HepG2 (cell line): ENCODE data around the gene P2RX6. TPM values are rescaled to one million over a fixed set of nuclear protein-coding genes. Genes with fewer than 3 reads are reported as not detected.

ENCODE experiments used
- ATAC-seq: fragments of 200-7000 bp; cut with Tn5 transposase; 3 replicates; pipeline ENCODE4 v1.9.1; 2020; ENCODE audit warnings: mild to moderate bottlenecking, moderate library complexity
- BruUV-seq: library from RNA; stranded (reverse); fragments of 400-500 nt; replicated peaks from 2 replicates; lab custom pipeline; 2021; lab: Mats Ljungman, UMichigan
- CTCF ChIA-PET: fragments of 300-600 bp; formaldehyde crosslinking; extraction: SDS; loops from one replicate; lab custom pipeline; 2021; ENCODE audit warnings: low total read pairs, inconsistent platforms, low intra/inter-chr PET ratio; lab: Yijun Ruan, JAX
- POLR2A ChIA-PET: fragments of 350-600 bp; sonication (Branson Sonifier 250); formaldehyde crosslinking; loops from one replicate; lab custom pipeline; 2020; ENCODE audit warnings: antibody characterized with exemption, inconsistent platforms; lab: Yijun Ruan, JAX
- DNase-seq: peaks from one replicate; pipeline ENCODE4 v3.0.0-alpha.2; 2015; ENCODE audit warnings: low spot score
- FAIRE-seq: peaks from 3 replicates; lab custom pipeline; 2011; peaks lifted over from hg19 to GRCh38; lab: Jason Lieb, UNC
- H2AFZ ChIP-seq: one replicate; pipeline ENCODE4 v1.6.1; 2011; ENCODE audit warnings: low read length, inconsistent platforms
- H3K27ac ChIP-seq: fragments of 300-600 bp; 3 replicates; pipeline ENCODE4 v1.8.0; 2011; ENCODE audit warnings: mixed run types, mild to moderate bottlenecking, mixed read lengths, low read length, inconsistent platforms; ENCODE audit not compliant: insufficient read depth; ENCODE audit errors: extremely low read length
- H3K27me3 ChIP-seq, 2 experiments: fragments of 200-600 bp in 1 of 2; 2 replicates in 1 of 2; 3 replicates in 1 of 2; pipeline versions ENCODE4 v1.6.0 to v1.8.0; 2011; ENCODE audit warnings: low read length in 2 of 2, mild to moderate bottlenecking in 2 of 2, moderate library complexity in 2 of 2, inconsistent platforms in 1 of 2; ENCODE audit not compliant: insufficient read depth in 2 of 2, control insufficient read depth in 1 of 2
- H3K36me3 ChIP-seq, 2 experiments: fragments of 200-600 bp in 1 of 2; replicated peaks in 1 of 2; 2 replicates in 1 of 2; 3 replicates in 1 of 2; pipeline versions ENCODE4 v1.5.1 to v1.8.0; 2011; ENCODE audit warnings: low read length in 2 of 2, inconsistent platforms in 1 of 2; ENCODE audit not compliant: insufficient read depth in 2 of 2, control insufficient read depth in 1 of 2
- H3K4me1 ChIP-seq: 2 replicates; pipeline ENCODE4 v1.5.1; 2012; ENCODE audit warnings: low read length, inconsistent platforms; ENCODE audit not compliant: insufficient read depth
- H3K4me2 ChIP-seq: 2 replicates; pipeline ENCODE4 v1.6.0; 2011; ENCODE audit warnings: low read depth, low read length, inconsistent platforms
- H3K4me3 ChIP-seq, 3 experiments: fragments of 200-600 bp in 1 of 3; sonication (generic), shearing (Covaris generic) in 1 of 3; replicated peaks in 1 of 3; 2 replicates each; pipeline ENCODE4 v1.5.1; 2011 to 2016; ENCODE audit warnings: low read length in 3 of 3, inconsistent platforms in 2 of 3, low read depth in 2 of 3, mild to moderate bottlenecking in 2 of 3, control low read depth in 1 of 3, mixed read lengths in 1 of 3; ENCODE audit not compliant: insufficient read depth in 1 of 3
- H3K79me2 ChIP-seq: one replicate; pipeline ENCODE4 v1.6.1; 2011; ENCODE audit warnings: low read length, inconsistent platforms; ENCODE audit not compliant: insufficient read depth
- H3K9ac ChIP-seq: 2 replicates; pipeline ENCODE4 v1.6.0; 2011; ENCODE audit warnings: mild to moderate bottlenecking, low read depth, low read length, inconsistent platforms; ENCODE audit not compliant: insufficient read depth
- H3K9me3 ChIP-seq: 2 replicates; pipeline ENCODE4 v1.5.1; 2012; ENCODE audit warnings: mild to moderate bottlenecking, low read length
- H4K20me1 ChIP-seq: 2 replicates; pipeline ENCODE4 v1.6.0; 2011; ENCODE audit warnings: inconsistent platforms, mild to moderate bottlenecking, low read length, moderate library complexity; ENCODE audit not compliant: insufficient read depth
- KDM1A ChIP-seq: IDR thresholded peaks from 2 replicates; pipeline ENCODE4 v1.6.1; 2016; ENCODE audit warnings: missing compliant biosample characterization
- NR3C1 ChIP-seq: sonication (generic); formaldehyde crosslinking; IDR thresholded peaks from 2 replicates; pipeline ENCODE4 v1.4.0; 2020; ENCODE audit warnings: missing genetic modification reagents
- PRMT3 ChIP-seq: sonication (generic); formaldehyde crosslinking; IDR thresholded peaks from 2 replicates; pipeline ENCODE4 v1.8.1; 2022; ENCODE audit warnings: low read depth, mild to moderate bottlenecking, moderate library complexity, missing genetic modification reagents, borderline replicate concordance
- SRY ChIP-seq: sonication (generic); formaldehyde crosslinking; IDR thresholded peaks from 2 replicates; pipeline ENCODE4 v1.8.0; 2022; ENCODE audit warnings: mild to moderate bottlenecking, missing genetic modification reagents
- TOPORS ChIP-seq: sonication (generic); formaldehyde crosslinking; IDR thresholded peaks from 2 replicates; pipeline ENCODE4 v1.8.0; 2023; ENCODE audit warnings: mild to moderate bottlenecking, missing genetic modification reagents
- ZBTB8A ChIP-seq: sonication (generic); formaldehyde crosslinking; IDR thresholded peaks from 2 replicates; pipeline ENCODE4 v1.4.0; 2020; ENCODE audit warnings: mild to moderate bottlenecking, low read depth, missing genetic modification reagents, borderline replicate concordance
- ZNF101 ChIP-seq: sonication (generic); formaldehyde crosslinking; IDR thresholded peaks from 2 replicates; pipeline ENCODE4 v1.4.0; 2020; ENCODE audit warnings: mild to moderate bottlenecking, low read depth, missing genetic modification reagents, borderline replicate concordance
- ZNF326 ChIP-seq: sonication (generic); formaldehyde crosslinking; IDR thresholded peaks from 2 replicates; pipeline ENCODE4 v1.4.0; 2020; ENCODE audit warnings: missing genetic modification reagents, borderline replicate concordance
- ZNF546 ChIP-seq: sonication (generic); formaldehyde crosslinking; conservative IDR thresholded peaks from 2 replicates; pipeline ENCODE4 v1.8.1; 2023; ENCODE audit warnings: mild to moderate bottlenecking, missing genetic modification reagents
- ZNF552 ChIP-seq: sonication (generic); formaldehyde crosslinking; IDR thresholded peaks from 2 replicates; pipeline ENCODE4 v1.9.0; 2022; ENCODE audit warnings: missing genetic modification reagents, mild to moderate bottlenecking, borderline replicate concordance
- ZNF615 ChIP-seq: sonication (generic); formaldehyde crosslinking; IDR thresholded peaks from 2 replicates; pipeline ENCODE4 v1.5.0; 2020; ENCODE audit warnings: mild to moderate bottlenecking, missing genetic modification reagents, borderline replicate concordance
- ZSCAN31 ChIP-seq: sonication (generic); formaldehyde crosslinking; IDR thresholded peaks from 2 replicates; pipeline ENCODE4 v1.5.0; 2020; ENCODE audit warnings: low read depth, mild to moderate bottlenecking, missing genetic modification reagents
- WGBS: methylation state at CpG from one replicate; pipeline ENCODE4 v1.1.6; 2017; ENCODE audit warnings: low lambda C conversion rate; 5-methylcytosine and 5-hydroxymethylcytosine counted together
- in situ Hi-C: cut with HindIII; loops from 2 replicates; pipeline ENCODE4 v1.10.0; 2017; ENCODE audit warnings: low pct_unique_long_range_greater_than_20kb; ENCODE audit not compliant: extremely low pct_ligation_motif_present
- intact Hi-C: fragments of 100-400 bp; cut with micrococcal nuclease; formaldehyde crosslinking; loops from one replicate; pipeline ENCODE4 v1.10.0; 2022; ENCODE audit not compliant: unreplicated experiment
- polyA plus RNA-seq, 8 experiments: library from polyadenylated mRNA; depleted of rRNA in 3 of 8; stranded (reverse) in 7 of 8; unstranded in 1 of 8; fragments of >200 nt; fragmentation: Illumina TruSeq in 4 of 8; extraction: Trizol in 4 of 8; gene quantifications; 2 replicates each; pipeline versions ENCODE4 v1.2.1 to v1.2.3, GENCODE V29; 2011 to 2016; ENCODE audit warnings: low read depth in 4 of 8, missing spikeins in 1 of 8, mixed read lengths in 1 of 8; ENCODE audit not compliant: insufficient read depth in 1 of 8
- total RNA-seq, 5 experiments: library from RNA; depleted of rRNA; stranded (reverse); fragments of >200 nt; fragmentation: Illumina TruSeq; extraction: Trizol; gene quantifications; 2 replicates each; pipeline ENCODE4 v1.2.3, GENCODE V29; 2016; ENCODE audit warnings: low read depth in 1 of 5
- TF ChIP-seq, protein P1 (sequence below): sonication (generic); formaldehyde crosslinking; IDR thresholded peaks from 2 replicates; pipeline ENCODE4 v1.5.1; 2020; ENCODE audit warnings: mild to moderate bottlenecking, missing genetic modification reagents, moderate library complexity
- TF ChIP-seq, protein P2 (sequence below): sonication (generic); formaldehyde crosslinking; IDR thresholded peaks from 2 replicates; pipeline ENCODE4 v1.5.1; 2020; ENCODE audit warnings: missing genetic modification reagents, mild to moderate bottlenecking, borderline replicate concordance
- TF ChIP-seq, protein P3 (sequence below): sonication (generic); formaldehyde crosslinking; IDR thresholded peaks from 2 replicates; pipeline ENCODE4 v1.9.0; 2021; ENCODE audit warnings: missing genetic modification reagents, borderline replicate concordance

P2RX6 gene
- total and polyA plus RNA-seq, 2 of the 13 experiments (the other 11 are each of a cell fraction or from before 2014, with no cell fraction given): 0.04 to 0.12 TPM

DNA sequence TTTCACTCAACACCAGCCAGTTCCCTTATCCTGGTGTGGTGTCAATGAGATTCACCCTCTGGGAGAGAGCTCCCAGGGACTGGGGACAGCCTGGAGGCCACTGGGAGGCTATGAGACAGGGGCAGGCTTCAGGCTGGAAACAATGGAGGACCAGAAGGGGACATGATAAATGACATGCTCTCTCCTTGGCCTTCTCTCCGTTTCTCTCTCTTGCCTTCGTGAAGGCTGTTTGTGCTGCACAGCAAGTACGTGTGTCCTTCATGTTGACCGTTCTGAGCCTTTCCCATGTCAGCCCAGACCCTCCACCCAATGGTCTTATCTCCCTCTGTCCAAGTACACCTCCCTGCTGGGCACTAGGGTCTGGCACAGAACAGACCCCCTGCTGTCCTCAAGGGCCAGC is 34.4 kb upstream of the P2RX6 start (continued):
- no peak for TF ChIP-seq ZBTB8A
- no peak for TF ChIP-seq ZSCAN31 (CRISPR knock-in tag)
- TF ChIP-seq ZNF326 (CRISPR knock-in tag): no peak
- TF ChIP-seq PRMT3 (CRISPR knock-in tag): no peak
- no peak for TF ChIP-seq ZNF101 (CRISPR knock-in tag)
- TF ChIP-seq SRY (CRISPR knock-in tag): 0 out of 2 replicates have a peak, but pooled peaks have one; percentile 14
- TF ChIP-seq, protein P1, sequence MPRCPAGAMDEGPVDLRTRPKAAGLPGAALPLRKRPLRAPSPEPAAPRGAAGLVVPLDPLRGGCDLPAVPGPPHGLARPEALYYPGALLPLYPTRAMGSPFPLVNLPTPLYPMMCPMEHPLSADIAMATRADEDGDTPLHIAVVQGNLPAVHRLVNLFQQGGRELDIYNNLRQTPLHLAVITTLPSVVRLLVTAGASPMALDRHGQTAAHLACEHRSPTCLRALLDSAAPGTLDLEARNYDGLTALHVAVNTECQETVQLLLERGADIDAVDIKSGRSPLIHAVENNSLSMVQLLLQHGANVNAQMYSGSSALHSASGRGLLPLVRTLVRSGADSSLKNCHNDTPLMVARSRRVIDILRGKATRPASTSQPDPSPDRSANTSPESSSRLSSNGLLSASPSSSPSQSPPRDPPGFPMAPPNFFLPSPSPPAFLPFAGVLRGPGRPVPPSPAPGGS (CRISPR knock-in tag): no peak
- no peak for TF ChIP-seq TOPORS
- TF ChIP-seq ZNF615: no peak

DNA sequence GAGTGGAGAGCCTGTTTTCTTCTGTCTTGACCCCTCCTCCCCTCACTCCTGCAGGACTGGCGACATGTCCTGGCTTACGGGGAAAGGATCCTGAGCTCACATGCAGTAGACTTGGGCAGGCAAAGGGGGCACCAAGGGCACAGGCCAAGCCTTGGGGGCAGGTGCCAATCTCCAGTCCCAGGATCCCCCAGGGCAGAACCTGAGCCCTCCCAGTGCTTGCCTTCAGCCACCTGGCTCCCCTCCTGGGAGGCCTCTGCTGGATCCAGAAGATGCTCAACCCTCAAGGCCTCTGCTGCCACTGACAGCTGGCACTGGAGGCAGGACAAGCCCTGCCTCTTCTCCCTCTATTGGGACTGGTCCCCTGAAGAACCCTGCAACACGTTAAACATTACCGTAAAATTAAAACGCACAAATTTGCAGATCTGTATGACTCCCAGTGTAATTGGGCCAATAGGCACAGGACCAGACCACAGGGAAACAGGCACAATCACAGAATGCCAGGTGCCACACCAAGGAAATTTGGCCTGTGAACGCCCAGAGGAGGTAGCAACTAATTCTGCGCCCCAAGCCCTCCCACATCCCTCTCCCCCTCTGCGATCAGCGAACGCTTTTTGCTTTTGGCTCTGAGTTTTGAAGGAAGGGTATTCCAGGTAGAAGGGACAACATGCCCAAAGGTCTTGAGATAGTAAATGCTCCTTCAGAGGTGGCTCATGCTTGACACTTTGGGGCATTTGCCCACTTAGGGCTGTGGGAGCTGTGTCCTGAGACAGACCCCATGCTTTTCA is 33.8 kb upstream of the P2RX6 start:
- no peak for FAIRE-seq
- TF ChIP-seq KDM1A (CRISPR knock-in tag) (no peak), ZNF546 (CRISPR knock-in tag) (no peak), ZNF552 (CRISPR knock-in tag) (no peak), NR3C1 (CRISPR knock-in tag) (no peak)
- TF ChIP-seq, protein P2, sequence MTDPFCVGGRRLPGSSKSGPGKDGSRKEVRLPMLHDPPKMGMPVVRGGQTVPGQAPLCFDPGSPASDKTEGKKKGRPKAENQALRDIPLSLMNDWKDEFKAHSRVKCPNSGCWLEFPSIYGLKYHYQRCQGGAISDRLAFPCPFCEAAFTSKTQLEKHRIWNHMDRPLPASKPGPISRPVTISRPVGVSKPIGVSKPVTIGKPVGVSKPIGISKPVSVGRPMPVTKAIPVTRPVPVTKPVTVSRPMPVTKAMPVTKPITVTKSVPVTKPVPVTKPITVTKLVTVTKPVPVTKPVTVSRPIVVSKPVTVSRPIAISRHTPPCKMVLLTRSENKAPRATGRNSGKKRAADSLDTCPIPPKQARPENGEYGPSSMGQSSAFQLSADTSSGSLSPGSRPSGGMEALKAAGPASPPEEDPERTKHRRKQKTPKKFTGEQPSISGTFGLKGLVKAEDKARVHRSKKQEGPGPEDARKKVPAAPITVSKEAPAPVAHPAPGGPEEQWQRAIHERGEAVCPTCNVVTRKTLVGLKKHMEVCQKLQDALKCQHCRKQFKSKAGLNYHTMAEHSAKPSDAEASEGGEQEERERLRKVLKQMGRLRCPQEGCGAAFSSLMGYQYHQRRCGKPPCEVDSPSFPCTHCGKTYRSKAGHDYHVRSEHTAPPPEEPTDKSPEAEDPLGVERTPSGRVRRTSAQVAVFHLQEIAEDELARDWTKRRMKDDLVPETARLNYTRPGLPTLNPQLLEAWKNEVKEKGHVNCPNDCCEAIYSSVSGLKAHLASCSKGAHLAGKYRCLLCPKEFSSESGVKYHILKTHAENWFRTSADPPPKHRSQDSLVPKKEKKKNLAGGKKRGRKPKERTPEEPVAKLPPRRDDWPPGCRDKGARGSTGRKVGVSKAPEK (CRISPR knock-in tag): no peak
- TF ChIP-seq, protein P3, sequence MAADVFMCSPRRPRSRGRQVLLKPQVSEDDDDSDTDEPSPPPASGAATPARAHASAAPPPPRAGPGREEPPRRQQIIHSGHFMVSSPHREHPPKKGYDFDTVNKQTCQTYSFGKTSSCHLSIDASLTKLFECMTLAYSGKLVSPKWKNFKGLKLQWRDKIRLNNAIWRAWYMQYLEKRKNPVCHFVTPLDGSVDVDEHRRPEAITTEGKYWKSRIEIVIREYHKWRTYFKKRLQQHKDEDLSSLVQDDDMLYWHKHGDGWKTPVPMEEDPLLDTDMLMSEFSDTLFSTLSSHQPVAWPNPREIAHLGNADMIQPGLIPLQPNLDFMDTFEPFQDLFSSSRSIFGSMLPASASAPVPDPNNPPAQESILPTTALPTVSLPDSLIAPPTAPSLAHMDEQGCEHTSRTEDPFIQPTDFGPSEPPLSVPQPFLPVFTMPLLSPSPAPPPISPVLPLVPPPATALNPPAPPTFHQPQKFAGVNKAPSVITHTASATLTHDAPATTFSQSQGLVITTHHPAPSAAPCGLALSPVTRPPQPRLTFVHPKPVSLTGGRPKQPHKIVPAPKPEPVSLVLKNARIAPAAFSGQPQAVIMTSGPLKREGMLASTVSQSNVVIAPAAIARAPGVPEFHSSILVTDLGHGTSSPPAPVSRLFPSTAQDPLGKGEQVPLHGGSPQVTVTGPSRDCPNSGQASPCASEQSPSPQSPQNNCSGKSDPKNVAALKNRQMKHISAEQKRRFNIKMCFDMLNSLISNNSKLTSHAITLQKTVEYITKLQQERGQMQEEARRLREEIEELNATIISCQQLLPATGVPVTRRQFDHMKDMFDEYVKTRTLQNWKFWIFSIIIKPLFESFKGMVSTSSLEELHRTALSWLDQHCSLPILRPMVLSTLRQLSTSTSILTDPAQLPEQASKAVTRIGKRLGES: no peak

More for the DNA sequence above, 33.8 kb upstream of the P2RX6 start:
- Histone ChIP-seq H3K4me2 (peak overlapping the region; percentile 97), H4K20me1 (no peaks in the 10 kb centered on the region), H3K27ac (peak overlapping the region; percentile 80), H3K9ac (peak overlapping the region; percentile 79), H3K36me3 (peaks cover 0 to 6% of the 10 kb centered on the region in 2 experiments; a peak in 3 of 5 replicates), H3K27me3 (no peaks in the 10 kb centered on the region; a peak in 1 of 5 replicates), H3K4me1 (peaks cover 39% of the 10 kb centered on the region), H3K4me3 (peak overlapping the region; percentile 67 to 98 (median 83); a peak in 5 of 6 replicates), H3K79me2 (peaks cover 11% of the 10 kb centered on the region), H2AFZ (no peak overlapping the region), H3K9me3 (0 out of 2 replicates have a peak, but pooled peaks cover 4% of the 10 kb centered on the region)
- DNase-seq: no peak
- ATAC-seq: no peak
- 61% methylated on average over 7 of the region's 10 CpGs for WGBS
- ChIA-PET CTCF (interaction anchor here (1.7 kb wide), 1 partner anchor 19 kb away, joined by 7 read pairs; no protein-coding TSS in a partner anchor), POLR2A (interaction anchor here (0.6 to 4.3 kb wide), 14 partner anchors 9 to 204 kb away, joined by 3 to 45 read pairs (median 5); partner anchors contain the start of genes CRKL and THAP7)
- intact Hi-C loops (loop anchor here (1.0 kb wide), 1 partner anchor 14 kb away; the partner anchor contains the start of gene AIFM3), in situ Hi-C loops (no loop called here)
- no TSS peak for BruUV-seq
